Kidney epithelial cell (primary cell): ENCODE results near the gene FAM98C. TPM values are rescaled to one million over a fixed set of nuclear protein-coding genes. Genes with fewer than 3 reads are reported as not detected.
A peak's percentile ranks its signal among the peaks of the same experiment; 100 is the strongest.

Source experiments
- DNase-seq: peaks from one replicate; pipeline ENCODE4 v3.0.0-alpha.2; 2010; ENCODE audit warnings: low read depth
- H3K27me3 ChIP-seq: 2 replicates; pipeline ENCODE4 v1.6.0; 2011; ENCODE audit warnings: low read length; ENCODE audit not compliant: control insufficient read depth, insufficient read depth
- H3K36me3 ChIP-seq: 2 replicates; pipeline ENCODE4 v1.5.1; 2011; ENCODE audit warnings: low read length; ENCODE audit not compliant: control insufficient read depth, insufficient read depth
- H3K4me3 ChIP-seq: 2 replicates; pipeline ENCODE4 v1.5.1; 2011; ENCODE audit warnings: low read depth, mild to moderate bottlenecking, control low read depth, low read length
- CTCF ChIP-seq: IDR thresholded peaks from 2 replicates; pipeline ENCODE4 v1.5.1; 2011; ENCODE audit warnings: mild to moderate bottlenecking, moderate library complexity, low read length, control low read depth, inconsistent platforms; ENCODE audit not compliant: insufficient read depth, poor library complexity, severe bottlenecking
- total RNA-seq: library from RNA; depleted of rRNA; stranded (reverse); fragments of >200 nt; gene quantifications from 2 replicates; pipeline ENCODE4 v1.2.3, GENCODE V29; 2015

Gene FAM98C
- total RNA-seq, 1 donor from 2014 or later: 17.8 TPM

DNA sequence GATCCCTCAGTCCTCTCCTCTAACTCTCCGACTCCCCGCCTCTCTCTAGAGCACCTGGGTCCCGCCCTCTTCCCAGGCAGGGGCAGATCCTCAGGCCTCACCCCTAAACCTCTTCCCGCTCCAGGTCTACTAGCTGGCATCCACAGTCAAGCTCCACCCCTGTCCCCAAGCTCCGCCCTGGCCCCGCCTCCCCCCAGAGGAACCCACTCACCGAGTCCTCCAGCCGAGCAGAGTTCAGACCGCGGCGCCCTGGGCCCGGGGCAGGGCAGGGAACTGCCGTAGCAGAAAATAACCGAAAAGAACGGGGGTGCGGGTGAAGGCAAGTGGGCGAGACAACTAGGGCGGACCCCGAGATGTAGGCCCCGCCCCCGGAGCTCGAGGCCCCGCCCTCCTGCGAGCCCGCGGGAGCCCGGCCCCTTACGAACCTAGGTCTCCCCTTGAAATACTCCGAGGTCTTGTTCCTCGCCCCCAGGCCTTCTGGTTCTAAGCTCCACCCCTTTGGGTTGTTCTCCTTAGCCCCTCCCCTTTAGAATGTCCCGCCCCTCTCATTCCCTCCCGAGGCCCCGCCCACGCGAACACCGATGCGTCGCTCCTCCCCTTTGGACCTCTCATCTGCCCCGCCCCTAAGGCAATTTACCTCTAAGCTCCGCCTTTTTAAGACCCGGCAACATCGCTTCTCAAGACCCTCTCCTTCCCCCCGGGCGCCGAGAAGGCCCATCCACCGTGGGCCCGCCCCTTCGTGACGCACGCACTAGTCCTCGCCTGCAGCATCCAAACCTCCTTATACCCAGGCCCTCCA lies 15.1 kb upstream of the FAM98C start, which contains the start of gene GGN:
Gene GGN, minus strand, starts transcription at position 485 of the 799 bp plus-strand sequence. CDS start 773 bp downstream, outside the sequence.
- TF ChIP-seq CTCF: no peak
- H3K4me3 ChIP-seq: peak within 1 kb of the TSS; percentile 96
- peak; percentile 85 for DNase-seq
- peaks cover 2% of the 10 kb centered on the region for H3K36me3 ChIP-seq
- H3K27me3 ChIP-seq: peaks cover 8% of the 10 kb centered on the region

GRCh38 chr19:38388349-38389100 lies 14.4 kb upstream of the FAM98C start, which contains the start of gene SPRED3:
SPRED3 (plus strand) TSS chr19:38388697; CDS start chr19:38390303, 1,606 bp downstream.
- TF ChIP-seq CTCF: no peak
- H3K36me3 ChIP-seq: no peaks in the 10 kb centered on the region
- DNase-seq: no peak
- H3K4me3 ChIP-seq: peak within 1 kb of the TSS; percentile 96
- H3K27me3 ChIP-seq: peaks cover 8% of the 10 kb centered on the region

- H3K4me3 ChIP-seq: peak overlapping the region; percentile 96
- no peak for TF ChIP-seq CTCF
- H3K27me3 ChIP-seq: peaks cover 8% of the 10 kb centered on the region
- DNase-seq: peak; percentile 48
- H3K36me3 ChIP-seq: peaks cover 1% of the 10 kb centered on the region
Observed at GRCh38 chr19:38389101-38389925, 13.6 kb upstream of the FAM98C start.

- Histone ChIP-seq H3K4me3 (peak overlapping the region; percentile 96), H3K27me3 (peaks cover 18% of the 10 kb centered on the region), H3K36me3 (peaks cover 1% of the 10 kb centered on the region)
- DNase-seq: no peak
- TF ChIP-seq CTCF: no peak
Observed at GRCh38 chr19:38389957-38390924, 12.7 kb upstream of the FAM98C start.
